HG03196 (cell line): Measurements from ENCODE around the gene SLC33A1.
"Not testable (repeated sequence)": the region's sequence is repeated elsewhere in the genome, so short reads cannot be mapped to it uniquely, and the experiment has no call there.

ENCODE experiments used
- ATAC-seq: cut with Tn5 transposase; IDR thresholded peaks from one replicate; pipeline ENCODE4 v1.9.1; 2021; ENCODE audit not compliant: unreplicated experiment

SLC33A1 gene

DNA sequence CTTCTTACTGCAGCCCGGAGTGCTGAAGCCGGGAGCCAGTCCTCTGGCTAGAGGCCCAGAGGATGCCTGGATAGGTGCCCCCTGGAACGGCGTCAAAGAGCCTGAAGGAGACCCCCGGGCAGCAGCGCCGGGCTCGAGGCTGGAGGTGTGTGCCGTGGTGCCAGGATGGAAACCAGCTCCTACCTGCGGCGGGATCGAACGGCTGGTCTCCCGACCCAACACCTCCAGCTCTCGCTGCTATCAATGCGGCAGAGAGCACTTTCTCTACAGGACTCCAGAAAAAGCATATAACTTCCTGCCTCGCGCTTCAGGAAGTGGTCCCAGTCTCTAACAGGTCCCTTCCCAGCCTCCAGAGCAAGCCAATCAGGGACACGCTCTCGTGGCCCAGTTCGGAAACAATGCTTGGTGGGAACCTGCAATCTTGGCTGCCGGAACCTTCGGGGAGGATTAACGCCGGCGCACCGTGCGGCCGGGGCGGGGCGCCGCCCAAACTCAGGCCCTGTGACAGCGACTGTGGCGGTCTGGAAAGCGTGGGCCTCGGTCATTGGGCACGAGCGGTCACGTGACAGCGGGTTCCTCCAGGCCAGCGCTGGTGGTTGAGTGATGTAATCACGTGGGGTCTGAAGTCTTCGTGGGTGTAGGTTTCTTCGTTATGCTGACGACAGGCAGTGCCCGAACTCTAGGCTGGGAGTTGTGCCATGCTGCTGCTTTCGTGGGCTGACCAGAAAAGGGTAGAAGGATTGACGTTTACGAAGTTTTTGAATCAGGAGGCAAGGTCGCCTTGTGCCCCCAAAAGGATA, at the start of gene SLC33A1:
SLC33A1 (minus strand) TSS at position 287 of the 800 bp plus-strand sequence. CDS start 430 bp downstream, outside the sequence.
- peak; percentile 97 for ATAC-seq

DNA sequence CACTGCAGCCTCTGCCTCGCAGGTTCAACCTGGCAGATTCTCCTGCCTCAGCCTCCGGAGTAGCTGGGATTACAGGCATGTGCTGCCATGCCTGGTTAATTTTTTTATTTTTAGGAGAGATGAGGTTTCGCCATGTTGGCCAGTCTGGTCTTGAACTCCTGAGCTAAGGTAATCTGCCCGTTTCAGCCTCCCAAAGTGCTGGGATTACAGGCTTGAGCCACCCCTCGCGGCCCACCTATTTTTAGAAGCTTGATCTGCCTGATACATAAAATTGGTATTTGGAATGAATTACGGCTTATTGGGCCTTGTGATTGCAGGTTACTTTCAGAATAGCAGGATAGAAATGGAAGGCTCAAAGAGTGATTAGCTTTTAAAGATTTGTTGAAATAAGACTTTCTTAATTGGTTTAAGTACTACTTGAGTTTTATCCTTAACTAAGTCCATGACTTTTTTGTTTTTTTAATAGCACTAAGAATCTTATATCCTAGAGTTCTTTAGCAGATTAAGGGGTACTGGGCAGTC, 41.2 kb upstream of the SLC33A1 start:
- ATAC-seq = no peak

DNA sequence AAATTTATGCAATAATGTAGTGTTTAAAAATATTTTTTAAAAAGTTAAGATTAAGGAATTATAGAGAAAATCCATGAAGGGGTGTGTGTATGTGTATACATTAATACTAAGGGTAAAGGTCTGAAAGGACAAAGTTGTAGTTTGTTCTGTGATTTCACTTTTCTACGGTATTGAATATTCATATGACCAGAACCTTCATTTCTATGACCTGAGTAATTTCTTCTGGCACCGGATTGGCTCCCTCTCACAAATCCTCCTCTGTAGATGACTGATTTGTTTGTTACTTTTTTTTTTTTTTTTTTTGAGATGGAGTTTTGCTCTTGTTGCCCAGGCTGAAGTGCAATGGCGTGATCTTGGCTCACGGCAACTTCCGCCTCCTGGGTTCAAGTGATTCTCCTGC, 37.1 kb upstream of the SLC33A1 start:
- no peak for ATAC-seq

DNA sequence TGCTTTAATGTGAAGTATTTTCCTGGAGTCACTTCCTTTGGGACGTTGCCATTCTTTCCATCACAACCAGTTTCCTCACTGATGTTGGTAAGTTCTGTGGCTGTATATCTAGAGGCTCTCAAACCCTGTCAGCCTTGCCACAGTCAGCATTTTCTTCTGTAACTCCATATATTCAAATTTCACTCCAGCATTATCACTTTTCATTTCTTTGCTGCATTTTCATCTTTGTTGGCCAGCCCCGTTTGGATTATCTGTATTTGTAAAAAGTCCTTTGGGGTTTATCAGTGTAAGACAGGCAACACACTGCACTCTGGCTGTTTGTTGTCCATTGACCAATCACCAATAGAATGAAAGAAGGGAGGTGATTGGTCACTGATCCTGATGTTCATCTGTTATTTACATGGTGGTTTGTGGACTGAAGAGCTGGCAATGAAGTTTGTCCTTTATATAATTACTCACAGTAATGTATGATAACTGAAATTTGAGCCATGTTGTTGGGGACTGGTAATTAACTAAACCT, 36.5 kb upstream of the SLC33A1 start:
- ATAC-seq = no peak

DNA sequence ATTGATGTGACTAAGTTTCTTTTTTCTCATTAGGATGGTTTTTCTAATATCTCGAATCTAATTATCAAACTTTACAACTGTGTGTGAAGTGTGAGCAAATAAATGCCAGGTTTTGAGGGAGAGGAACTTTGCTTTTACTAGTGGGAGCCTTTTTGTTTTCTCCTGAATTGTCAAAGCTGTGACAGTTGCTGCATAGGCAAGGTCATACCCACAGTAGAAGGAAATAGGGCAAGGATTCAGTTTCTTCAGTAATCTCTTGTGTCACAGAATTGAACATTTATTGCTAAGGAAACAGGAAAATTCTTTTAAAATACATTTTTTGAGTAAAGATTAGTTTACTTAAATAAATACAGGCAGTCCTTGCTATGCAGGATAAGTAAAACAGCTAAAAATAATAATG, 35.7 kb upstream of the SLC33A1 start:
- ATAC-seq = no peak

DNA sequence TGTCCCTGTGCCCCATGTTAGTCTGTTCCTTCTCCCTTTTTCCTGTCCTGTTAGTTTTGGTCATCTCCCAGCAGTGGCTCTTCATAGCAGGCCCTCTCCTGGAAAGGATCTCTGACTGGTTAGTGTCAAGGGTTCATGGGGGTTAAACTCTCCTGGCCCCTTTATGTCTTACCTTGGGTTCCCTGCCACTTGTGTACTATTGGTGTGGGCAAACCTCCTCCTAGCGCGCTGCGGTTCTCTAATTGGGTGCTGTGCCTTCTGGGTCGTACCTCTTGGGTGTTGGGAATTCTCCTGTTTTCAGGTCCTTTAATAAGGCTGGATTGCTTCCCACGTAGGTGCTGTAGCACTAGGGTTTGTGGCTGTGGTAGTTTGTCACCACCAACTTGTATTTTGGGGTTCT, 35.0 kb upstream of the SLC33A1 start:
- ATAC-seq = no peak

DNA sequence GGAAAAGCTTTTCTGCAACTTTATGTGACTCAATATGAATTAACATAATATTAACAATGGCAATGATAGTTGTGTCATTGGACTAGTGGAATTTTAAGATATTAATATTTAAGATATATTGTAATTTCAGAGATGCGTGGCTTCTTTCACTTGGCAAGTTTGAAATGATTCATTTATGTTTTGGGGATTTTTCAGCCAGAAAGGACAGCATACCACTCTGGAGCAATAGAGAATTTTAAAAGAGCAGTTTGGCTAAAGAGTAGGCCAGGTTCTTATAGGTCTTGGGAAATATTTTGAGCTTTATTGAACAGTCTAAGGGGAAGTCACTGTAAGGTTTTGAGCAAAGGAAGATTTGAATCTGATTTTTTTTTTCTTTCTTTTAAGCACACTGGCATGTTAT, 32.7 kb upstream of the SLC33A1 start:
- ATAC-seq = no peak

DNA sequence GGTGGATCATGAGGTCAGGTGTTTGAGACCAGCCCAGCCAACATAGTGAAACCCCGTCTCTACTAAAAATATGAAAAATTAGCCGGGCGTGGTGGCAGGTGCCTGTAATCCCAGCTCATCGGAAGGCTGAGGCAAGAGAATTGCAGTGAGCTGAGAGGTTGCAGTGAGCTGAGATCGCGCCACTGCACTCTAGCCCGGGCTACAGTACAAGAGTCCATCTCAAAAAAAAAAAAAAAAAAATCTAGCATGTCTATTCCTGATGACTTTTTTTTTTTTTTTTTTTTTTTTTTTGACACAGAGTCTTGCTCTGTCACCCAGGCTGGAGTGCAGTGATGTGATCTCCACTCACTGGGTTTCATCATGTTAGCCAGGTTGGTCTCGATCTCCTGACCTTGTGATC, 32.1 kb upstream of the SLC33A1 start:
- ATAC-seq = not testable (repeated sequence)

DNA sequence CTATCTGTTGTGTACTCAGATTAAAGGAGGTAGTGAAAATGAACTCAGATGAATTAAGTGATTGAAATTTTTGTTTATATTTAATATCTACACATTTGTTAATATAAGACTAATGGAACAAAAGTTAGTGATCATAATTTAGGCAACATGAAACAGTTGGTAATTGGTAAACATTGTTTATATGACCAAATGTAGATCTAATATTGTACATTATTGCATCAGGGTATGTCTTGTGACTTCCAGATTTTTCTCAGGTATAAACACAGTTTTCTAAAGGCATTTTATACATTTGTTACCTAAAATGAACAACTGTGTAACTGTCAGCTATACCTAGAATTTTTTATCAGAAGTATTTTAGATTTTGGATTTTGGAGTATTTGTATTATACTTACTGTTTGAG, 31.1 kb upstream of the SLC33A1 start:
- no peak for ATAC-seq

DNA sequence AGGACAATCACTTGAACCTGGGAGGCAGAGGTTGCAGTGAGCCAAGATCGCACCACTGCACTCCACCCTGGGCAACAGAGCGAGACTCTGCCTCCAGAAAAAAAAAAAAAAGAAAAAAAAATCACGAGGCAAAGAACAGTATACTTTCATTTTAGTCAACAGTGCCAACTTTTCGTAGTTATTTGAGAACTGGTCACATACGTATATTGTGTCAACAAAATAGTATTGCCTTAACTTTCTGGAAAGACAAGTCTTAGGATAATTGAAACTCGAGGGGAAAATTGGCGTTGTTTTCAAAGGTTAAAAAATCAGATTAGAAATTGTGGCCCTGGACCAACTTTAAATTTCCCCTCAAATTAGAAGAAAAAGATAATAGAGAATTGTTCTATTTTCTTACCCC, 30.1 kb upstream of the SLC33A1 start:
- ATAC-seq = no peak

DNA sequence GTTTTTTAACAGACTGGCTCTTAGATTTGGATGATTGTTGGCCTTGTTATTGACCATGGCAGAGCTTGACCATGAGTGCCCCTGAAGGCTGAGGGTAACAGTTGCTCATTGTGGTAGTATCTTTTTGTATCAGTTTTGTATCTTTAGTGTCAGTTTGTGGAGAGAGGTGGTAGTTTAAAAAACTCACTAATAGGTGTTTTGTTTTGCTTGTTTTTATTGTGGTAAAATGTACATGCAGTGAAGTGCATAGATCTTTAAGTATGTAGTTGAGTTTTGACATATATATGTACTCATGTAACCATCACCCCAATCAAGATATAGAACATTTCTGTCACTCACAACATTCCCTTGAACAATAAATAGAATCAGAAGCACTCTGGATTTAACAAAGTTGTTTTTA, 26.1 kb upstream of the SLC33A1 start:
- no peak for ATAC-seq

DNA sequence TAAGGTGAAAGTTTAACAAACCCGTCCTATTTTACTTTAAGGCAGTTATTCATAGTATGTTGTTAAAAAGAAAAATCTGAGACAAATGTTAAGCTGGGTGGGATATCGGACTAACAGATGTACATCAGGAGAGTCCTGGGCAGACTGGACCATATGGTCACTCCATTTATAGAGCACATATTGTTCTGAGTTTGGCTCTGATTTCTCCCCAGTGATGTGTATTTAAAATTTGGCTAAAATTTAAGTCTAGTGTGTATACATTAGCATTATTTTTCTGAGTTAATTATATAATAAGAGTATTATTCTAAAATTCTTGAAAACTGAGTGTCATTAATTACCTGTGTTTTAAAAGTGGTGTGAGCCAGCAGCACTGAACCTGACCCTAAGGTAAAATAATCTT, 22.3 kb upstream of the SLC33A1 start:
- ATAC-seq = no peak

DNA sequence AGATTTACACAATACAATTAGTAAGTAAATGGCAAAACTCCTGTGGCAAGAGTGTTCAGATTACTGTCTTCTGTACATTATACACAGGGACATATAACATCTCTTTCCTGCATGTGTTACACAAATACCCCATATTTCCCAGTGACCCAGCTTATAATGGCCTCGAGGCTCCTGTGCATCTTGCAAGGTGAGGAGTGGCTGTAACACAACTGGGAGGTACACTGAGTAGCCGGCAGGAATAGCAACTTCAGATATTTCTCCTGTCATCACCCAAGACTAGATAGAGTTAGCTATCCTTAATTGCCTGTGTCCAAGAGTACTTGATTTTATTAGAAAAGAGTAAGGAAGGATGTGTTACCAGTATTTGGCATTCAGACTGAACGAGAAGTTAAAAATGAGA, 21.8 kb upstream of the SLC33A1 start:
- no peak for ATAC-seq

DNA sequence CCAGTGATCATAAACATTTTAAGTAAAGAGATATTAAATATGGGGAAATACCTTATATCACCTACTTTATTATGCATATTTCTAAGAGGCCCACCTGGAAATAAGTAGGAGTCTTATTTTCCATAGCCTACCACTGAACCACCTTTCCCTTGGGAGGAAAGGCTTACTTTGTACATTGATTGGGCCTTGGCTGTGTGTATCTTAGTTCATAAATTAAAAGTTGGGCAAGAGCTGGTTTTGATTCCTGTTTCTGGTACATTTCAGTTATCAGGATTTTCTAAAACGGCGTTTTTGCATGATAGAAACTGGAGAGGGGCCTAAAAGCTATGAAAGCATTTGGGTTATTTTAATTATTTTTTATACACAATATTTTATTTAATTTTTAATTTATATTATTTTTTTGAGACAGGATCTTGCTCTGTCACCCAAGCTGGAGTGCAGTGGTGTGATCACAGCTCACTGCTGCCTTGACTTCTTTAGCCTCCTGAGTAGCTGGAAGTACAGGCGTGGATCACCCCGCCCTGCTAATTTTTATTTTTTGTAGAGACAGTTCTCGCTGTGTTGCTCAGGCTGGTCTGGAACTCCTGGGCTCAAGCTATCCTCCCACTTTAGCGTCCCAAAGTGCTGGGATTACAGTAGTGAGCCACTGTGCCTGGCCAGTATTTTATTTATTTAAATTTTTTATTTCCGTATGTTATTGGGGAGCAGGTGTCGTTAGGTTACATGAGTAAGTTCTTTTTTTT, 18.8 kb upstream of the SLC33A1 start:
- no peak for ATAC-seq

DNA sequence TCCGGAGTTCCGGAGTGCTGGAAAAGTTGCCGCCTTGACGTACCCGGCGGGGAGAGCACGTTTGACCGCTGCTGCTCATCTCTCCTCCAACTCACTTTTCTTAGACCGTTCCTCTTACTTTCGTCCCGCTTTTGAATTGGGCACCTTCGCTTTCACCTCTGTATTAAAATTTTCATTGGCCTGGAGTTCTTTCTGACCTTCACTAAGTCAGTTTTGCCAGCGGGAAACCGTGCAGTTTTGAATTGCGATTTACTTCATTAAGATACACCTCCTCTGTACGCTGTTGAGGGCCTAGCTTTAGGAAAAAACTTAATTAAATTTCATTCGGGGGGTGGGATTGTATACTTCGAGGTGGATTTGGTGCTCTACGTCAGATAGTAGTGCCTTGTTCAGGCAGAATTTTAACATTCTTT, 17.5 kb upstream of the SLC33A1 start:
- ATAC-seq = peak; percentile 0

DNA sequence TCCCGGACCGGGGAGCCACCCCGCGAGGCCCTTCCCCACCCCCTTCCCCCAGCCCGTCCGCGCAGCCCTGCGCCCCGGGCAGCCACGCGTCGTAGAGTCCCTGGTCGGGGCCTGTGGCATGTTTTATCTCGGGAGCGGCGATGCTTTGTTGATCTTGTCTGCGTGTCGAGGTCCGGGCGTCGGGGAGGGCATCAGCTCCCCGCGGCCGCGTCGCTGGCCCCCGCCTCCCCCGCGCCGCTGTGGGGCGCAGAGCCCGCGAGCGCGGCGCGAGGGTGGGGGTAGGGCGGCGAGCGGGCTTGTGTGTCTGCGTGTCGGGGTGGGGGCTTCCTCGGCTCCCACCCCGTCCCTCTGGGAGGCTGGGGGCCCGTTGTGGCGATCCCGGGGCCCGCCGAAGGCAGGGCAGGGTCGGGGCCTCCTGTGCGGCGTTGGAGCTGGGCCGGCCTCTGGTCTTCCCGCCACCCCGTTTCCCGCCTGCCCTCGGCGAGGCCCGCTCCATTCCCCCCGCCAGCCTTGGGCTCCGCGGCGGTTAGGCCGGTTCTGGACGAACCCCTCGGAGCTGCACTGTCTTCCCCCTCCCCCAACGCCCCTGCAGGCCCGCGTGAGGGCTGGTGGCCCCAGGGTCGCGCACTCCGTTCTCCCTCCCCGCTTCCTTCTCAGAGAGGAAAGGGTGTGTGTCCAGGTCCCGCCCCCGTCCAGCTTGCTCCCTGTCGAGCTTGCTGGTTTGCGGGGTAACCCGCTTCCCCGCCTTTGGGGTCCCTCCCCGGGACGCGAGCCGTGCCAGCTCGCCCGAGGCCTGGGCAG, 16.9 kb upstream of the SLC33A1 start:
- peak; percentile 25 for ATAC-seq

DNA sequence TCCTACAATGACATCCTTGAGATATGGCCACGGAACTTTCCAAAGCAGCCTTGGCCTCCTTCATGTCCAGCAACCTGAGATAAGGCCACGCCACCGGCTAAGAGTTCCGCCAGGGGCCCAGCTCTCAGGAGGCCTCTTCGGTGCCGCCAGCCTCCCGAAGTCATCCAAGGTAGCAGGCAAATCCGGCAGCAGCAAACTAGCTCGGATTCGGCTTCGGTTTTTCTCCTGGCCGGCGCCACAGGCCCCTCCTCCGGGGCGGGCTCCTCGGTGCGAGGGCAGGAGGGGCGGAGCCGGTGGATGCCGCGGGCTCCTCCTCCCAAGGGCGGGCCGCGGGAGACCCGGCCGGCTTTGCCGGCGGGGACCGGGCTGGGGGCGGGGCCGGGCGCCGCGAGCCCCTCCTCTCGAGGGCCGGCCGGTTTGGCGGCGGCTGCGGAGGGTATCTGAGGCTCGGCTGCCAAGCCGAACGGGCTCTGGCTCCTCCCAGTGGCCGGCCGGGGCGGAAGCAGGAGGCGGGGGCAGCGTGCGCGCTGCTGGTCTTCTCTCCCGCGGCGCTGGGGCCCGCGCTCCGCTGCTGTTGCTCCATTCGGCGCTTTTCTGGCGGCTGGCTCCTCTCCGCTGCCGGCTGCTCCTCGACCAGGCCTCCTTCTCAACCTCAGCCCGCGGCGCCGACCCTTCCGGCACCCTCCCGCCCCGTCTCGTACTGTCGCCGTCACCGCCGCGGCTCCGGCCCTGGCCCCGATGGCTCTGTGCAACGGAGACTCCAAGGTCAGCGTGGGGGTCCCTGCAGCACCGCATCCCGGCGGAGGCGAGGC, 16.1 kb upstream of the SLC33A1 start, which contains the start of gene GMPS:
GMPS (plus strand) TSS at position 518 of the 812 bp plus-strand sequence; CDS start at position 739, 221 bp downstream.
- peak; percentile 93 for ATAC-seq

DNA sequence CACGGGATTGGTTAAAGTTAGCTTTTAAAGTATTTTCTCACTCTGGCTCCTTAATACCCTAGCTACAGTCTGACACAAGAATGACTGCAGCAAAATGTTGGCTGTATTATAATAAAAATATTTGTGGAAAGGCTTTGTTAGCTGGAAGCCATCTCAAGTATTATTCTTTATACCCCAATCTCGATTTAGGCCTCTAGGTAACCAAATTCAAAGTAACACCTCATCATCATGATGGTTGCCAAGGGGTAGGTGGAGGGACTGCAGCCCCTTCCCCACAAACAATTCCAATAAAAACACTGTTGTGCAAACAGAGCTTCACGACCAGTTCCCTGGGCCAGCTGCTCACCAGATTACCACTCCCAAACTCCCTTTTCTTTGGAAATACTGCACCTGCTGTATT, 15.5 kb upstream of the SLC33A1 start:
- ATAC-seq = no peak

DNA sequence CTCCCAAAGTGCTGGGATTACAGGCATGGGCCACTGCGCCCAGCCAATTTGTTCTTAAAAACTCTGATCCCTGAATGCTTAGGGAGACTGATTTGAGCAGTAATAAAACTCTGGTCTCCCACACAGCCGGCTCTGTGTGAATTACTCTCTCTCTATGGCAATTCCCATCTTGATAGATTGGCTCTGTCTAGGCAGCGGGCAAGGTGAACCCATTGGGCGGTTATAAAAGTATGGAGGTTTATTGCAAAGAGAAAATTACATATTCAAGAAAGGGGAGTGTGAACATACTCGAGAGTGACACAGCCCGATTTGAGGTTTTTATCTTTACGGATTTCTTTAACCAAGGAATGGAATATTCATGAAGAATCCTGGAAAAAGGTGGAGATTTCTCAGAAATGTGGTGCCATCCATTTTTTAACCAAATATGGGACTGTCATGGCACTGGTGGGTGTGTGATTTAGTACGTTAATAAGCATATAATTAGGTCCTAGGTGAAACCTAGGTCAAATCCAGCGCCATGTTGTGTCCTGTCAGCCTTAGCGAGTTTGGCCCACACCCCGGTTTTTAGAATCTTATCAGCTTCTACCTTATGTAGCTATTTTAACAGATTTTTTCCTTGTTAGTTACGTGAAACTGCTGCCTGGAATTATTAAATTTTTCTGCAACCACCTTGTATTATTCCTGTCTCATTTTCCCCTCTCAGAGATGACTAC, 9.0 kb upstream of the SLC33A1 start:
- no peak for ATAC-seq
